HG02885 (cell line): ENCODE data around the gene HOXB13.
A peak's percentile ranks its signal among the peaks of the same experiment; 100 is the strongest.
"Not testable (repeated sequence)": the region's sequence is repeated elsewhere in the genome, so short reads cannot be mapped to it uniquely, and the experiment has no call there.

Experiments used
- ATAC-seq: cut with Tn5 transposase; IDR thresholded peaks from one replicate; pipeline ENCODE4 v1.9.1; 2021; ENCODE audit warnings: mild to moderate bottlenecking; ENCODE audit not compliant: unreplicated experiment, poor library complexity

Gene HOXB13

DNA sequence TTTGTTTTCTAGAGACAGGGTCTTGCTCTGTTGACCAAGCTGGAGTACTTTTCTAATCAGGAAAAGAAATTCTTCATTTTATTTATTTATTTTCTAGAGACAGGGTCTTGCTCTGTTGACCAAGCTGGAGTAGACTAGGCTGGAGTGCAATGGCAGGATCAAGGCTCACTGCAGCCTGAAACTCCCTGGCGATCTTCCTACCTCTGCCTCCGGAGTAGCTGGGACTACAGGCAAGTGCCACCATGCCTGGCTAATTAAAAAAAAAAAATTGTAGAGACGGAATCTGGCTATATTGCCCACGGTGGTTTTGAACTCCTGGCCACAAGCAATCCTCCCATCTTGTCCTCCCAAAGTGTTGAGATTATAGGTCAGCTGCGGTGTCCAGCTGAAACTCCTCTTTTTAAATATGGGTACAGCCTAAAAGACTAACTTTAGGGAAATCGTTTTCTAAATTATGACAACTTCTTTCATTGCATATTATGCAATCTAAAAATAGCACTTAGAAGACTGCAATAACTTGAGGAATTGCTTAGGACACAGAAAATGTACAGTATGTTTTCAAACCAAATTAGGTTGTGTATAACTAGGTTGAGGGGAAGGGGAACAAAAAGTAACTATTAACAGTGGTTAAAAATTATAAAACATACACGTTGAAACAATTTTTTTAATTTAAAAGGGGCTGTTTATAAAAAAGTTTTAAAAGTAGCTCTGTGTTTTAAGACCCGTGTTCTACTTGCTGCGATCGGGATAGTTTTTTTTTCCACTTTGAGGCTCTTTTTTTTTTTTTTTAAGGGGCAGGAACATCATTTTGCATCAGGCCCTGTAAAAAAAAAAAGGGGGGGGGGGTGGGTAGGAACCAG, 11.0 kb downstream of the HOXB13 start:
- ATAC-seq: no peak

DNA sequence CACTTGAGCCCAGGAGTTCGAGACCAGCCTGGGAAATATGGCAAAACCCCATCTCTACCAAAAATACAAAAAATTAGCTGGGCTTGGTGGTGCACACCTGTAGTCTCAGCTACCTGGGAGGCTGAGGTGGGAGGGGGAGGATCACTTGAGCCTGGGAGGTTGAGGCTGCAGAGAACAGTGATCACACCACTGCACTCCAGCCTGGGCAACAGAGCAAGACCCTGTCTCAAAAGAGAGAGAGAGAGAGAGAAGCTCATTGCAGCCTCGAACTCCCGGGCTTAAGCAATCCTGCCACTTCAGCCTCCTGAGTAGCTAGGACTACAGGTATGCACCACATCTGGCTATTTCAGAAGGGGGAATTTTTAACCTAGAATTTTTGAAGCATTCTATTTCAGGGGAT, 12.0 kb downstream of the HOXB13 start:
- ATAC-seq: not testable (repeated sequence)

DNA sequence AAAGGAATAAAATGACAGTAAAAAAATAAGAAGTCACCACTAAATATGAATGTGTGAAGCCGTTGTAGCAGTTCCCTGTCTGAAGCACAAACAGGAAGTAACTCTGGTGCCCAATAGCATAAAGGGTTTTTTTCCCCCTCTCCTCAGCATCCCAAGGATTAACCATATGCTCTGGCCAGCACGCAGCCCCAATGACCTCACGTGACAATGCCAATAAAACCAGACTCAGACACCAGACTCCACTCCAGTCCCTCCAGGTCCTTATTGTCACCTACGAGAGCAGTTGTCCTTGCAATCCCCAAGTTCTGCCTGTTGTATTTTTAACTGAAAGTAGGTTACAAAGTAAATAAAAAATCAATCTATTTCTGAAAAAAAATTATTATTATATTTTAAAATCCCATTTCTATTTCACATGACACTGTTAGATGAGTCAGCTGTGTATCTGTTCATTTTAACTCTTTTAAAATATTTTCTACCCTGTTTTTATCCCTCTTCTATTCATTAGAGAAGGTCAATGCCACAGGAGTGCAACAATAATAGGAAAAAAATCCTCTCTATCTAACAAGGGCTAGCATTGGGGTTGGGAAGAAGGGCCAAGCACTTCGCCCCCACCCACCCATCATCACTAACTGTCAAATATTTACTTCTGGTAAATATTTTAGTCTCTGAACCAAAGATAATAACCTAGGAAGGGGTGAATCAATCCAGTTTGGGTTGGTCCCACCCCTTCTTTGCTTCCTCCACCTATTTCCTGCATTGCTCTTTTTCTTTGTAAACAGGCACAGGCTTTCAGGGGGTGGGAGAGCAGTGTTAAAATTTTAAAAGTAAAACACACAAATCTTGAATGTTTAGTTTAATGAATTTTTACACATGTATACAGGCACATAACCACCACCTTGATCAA, 12.8 kb downstream of the HOXB13 start:
- ATAC-seq: no peak

DNA sequence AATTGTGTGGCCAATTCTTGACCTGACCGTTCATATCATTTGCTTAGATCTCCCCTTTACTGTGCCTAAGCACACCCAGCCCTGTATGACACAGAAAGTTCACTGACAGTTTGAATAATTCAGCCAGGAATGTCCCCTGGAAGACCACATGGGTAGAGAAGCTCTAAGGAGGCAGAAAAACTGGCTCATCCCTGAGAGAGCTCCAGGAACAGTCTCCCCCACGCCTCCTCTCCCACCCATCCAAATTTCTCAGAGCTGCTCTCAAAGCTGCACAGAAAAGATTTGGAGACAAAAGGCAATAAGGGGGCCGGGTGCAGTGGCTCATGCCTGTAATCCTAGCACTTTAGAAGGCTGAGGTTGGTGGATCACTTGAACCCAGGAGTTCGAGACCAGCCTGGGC, 17.4 kb downstream of the HOXB13 start:
- no peak for ATAC-seq

DNA sequence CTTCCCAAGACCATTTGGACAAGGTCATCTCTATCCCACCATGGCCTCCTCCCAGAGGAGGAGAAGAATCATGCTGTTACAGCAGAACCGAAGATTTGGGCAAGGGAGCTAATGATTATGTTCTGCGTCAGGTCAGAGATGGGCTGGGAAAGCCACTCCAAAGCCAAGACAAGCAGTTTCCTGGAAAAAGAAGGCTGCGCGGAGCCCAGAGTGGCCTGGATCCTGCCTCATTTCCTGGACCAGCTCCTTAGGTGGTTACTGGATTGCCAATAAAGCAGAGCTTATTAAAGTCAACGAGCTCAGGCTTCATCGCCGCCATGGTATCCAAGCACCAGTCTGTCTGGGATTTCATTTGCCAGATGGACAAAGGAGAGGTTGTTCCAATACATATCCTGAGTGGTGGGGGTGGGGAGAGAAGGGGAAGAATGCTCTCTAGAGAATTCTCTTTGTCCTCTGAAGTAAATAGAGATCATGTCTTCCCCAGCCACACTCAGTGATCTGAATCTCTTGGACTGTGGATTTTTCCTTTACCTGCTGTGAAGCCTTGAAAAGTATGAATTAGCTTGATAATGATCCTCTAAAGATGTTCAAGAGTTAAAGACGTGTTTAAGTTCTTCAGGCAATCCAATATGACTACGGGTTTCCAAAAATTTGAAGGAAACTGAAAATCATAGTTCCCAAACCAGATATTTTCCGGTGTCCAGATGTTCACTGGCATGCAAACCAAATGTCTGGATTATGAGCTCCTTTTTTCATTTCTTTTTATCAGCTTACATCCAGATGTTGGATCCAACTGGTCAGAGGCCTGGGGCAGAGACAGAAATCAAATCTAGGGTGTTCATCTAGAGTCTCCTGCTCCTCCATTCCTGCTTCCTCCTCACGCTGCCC, 23.9 kb downstream of the HOXB13 start:
- no peak for ATAC-seq

DNA sequence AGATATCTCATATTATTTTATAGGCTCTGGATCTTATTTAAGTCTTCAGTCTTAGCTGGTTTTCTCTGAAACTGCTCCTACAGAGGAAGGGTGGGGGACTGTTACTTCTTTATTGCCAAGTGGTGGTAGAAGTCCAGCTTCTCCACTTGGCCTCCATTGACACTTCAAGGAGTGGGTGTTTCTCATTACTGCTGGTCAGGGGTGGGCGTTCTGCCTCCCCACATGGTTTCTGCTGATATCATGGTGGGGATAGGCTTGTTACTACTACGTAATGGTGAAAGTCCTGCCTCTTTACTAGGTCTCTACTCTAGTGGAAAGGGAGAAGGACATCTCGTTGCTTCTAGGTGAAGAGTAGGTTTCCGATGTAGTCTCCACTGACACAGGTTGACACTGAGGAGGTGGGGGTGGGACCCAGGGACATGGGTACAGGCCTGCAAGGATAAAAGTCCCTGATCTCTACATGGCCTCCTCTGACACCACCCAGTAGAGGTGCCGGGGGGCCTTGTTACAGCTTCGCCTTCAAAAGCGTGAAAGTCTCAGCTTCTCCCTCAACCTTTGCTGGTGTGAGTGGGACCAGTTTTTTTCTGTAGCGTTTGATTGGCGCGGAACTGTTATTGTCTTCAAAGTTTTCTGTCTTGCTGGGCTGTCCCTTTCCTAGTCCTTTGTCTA, 26.6 kb downstream of the HOXB13 start:
- no peak for ATAC-seq

DNA sequence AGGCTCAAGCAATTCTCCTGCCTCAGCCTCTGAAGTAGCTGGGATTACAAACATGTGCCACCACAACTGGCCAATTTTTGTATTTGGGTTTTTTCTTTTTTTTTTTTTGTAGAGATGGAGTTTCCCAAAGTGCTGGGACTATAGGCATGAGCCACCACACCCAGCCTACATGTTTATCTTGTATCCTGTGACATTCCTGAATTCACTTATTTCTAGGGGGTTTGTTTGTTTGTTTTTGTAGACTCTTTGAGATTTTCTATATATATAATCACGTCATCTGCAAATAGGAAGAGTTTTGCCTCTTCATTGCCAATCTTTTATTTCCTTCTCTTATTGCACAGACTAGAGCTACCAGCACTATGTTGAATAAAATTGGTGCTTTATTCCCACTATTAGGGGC, 35.4 kb downstream of the HOXB13 start:
- ATAC-seq: no peak

DNA sequence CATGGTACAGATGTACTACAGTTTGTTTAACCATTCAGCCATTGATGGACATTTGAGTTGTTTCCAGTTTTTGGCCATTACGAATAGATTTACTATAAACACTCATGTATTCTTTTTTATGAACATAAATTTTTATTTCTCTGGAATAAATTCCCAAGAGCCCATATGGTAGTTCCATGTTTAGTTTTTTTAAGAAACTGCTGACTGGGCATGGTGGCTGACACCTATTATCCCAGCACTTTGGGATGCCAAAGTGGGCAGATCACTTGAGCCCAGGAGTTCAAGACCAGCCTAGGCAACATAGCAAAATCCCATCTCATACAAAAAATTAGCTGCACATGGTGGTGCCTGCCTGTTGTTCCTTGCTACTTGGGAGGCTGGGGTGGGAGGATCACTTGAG, 36.5 kb downstream of the HOXB13 start:
- ATAC-seq: no peak

DNA sequence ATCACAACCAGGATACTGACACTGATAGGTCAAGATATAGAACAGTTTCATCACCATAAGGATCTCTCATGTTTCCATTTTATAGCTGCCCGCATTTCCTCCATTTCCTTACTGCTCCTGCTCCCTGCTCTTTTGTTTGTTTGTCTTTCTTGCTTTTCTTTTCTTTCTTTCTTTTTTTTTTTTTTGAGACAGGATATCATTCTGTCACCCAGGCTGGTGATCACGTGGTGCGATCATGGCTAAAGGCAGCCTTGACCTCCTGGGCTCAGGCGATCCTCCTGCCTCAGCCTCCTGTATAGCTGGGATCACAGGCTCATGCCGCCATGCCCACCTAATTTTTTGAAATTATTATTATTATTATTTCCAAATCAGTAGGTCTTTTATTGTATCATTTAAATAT, 37.9 kb downstream of the HOXB13 start:
- no peak for ATAC-seq

DNA sequence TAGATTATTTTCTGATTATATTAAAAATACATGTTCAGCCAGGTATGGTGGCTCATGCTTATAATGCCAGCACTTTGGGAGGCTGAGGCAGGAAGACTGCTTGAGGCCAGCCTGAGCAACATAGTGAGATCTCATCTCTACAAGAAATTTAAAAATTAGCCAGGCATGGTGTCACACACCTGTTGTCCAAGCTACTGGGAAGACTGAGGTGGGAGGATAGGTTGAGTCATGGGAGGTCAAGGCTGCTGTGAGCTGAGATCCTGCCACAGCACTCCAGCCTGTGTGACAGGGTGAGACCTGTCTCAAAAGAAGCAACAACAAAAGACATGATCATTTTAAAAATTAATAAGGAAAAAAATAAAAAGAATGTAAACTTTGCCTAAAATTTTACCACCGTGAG, 46.9 kb downstream of the HOXB13 start:
- no peak for ATAC-seq

DNA sequence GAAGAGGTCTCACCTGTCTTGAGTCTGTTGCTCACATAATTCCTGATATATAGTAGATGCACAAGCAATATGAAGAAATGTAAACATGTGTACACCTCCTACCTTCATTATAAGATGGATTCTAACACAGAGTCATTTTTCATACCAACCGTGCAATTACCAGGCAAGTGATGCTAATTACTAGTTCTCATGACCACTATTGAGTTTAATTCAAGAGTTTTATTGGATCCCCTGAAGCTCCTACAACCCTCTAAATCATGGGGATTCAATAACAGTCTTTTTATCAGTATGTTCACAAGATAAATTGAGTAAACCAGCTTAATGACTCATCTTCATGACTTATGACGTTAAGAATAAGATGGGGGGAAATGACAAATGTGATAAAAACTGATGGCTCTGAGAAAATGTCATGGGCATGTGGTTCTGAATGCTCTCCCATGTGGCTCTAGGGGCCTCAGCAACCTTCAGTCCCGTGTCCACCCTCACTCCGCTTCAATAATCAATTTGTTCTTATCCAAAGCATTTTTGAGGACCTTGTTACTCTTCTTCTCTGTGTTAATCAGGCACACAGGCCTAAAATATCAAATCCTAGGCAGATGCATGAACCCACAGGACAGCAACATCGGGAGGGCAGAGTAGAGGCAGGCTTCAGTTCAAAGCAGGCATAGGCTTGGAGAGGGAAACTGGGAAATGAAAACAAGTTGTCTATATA, 49.0 kb downstream of the HOXB13 start:
- no peak for ATAC-seq

DNA sequence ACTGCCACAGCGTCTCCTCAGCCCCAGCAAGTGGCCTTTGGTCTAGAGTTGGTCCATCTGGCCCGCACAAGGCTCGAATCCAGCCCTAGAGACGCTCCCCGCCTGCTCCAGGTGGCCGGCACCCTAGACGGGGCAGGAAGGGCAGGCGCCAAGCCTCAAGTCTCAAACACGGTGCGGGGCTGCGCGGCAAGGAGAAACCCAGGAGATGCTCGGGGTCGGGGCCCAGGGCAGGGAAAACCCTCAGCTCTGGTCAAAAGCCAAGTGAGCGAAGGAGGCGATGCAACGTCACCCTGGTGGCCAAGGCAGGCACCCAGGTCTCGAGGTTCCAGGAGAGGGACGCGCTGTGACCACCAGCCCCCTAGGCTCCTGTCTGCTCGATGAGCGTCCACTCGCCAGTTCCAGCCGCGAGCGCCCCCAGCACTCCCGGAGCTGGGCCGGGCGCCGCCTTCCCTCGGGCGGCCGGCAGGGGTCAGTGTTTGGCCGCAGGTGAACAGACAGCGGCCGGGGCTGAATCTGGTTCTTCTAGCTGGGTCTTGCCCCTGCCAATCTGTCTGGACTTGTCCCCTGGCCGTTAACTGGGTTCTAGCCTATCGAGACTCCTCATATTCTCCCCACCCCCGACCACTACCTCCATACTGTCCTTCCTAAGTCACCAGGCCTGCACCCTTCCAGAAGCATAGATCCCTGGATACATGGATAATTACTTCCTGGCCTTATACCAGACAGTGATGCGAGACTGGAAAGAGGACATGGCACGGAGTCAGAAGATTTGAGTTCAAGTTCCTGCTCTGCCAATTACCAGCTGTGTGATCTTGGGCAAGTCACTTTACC, 50.2 kb downstream of the HOXB13 start:
- ATAC-seq: peak; percentile 66

DNA sequence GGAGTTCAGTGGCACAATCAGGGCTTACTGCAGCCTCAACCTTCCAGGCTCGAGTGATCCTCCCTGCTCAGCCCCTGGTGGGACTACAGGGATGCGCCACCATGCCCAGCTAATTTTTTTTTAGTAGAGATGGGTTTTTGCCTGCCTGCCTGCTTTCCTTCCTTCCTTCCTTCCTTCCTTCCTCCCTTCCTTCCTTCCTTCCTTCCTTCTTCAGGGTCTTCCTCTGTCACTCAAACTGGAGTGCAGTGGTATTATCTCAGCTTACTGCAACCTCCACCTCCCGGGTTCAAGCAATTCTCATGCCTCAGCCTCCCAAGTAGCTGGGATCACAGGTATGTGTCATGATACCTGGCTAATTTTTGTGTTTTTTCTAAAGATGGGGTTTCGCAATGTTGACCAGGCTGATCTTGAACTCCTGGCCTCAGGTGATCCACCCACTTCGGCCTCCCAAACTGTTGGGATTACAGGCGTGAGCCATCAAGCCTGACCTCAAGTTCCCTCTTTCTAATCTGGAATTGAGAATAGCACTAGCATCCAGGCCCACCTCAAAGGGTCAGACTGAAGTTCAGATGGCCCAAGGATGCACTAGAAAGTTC, 51.5 kb downstream of the HOXB13 start:
- no peak for ATAC-seq
